ENCODE results near the gene RALGAPA2. TPM values are rescaled to one million over a fixed set of nuclear protein-coding genes. Genes with fewer than 3 reads are reported as not detected.

RALGAPA2 gene
- total and polyA plus RNA-seq, 2 donors (not counting 3 experiments of a cell fraction or from before 2014, with no cell fraction given): 10.0 to 46.8 TPM

GRCh38 chr20:20699917-20700316 lies 12.5 kb downstream of the RALGAPA2 start:
- Histone ChIP-seq H3K27me3 (ENCODE audit: control insufficient read depth in 2 of 2, insufficient read depth in 2 of 2, low read length in 2 of 2) (no peaks in the 10 kb centered on the region), H3K79me2 (ENCODE audit: control insufficient read depth, insufficient read depth, low read length) (peaks cover 3% of the 10 kb centered on the region), H4K20me1 (replicated peaks; ENCODE audit: control insufficient read depth, extremely low read depth, insufficient read depth, low read length) (no peaks in the 10 kb centered on the region), H2AFZ (ENCODE audit: low read depth, low read length) (no peak overlapping the region), H3K36me3 (ENCODE audit: control insufficient read depth in 2 of 2, extremely low read depth in 1 of 2, insufficient read depth in 2 of 2, low read length in 2 of 2) (no peaks in the 10 kb centered on the region), H3K4me1 (ENCODE audit: control insufficient read depth, extremely low read depth, insufficient read depth, low read length) (peaks cover 14% of the 10 kb centered on the region), H3K9me1 (replicated peaks; ENCODE audit: control insufficient read depth, extremely low read depth, insufficient read depth, low read length) (no peaks in the 10 kb centered on the region), H3K4me2 (ENCODE audit: insufficient read depth, low read length) (no peak overlapping the region), H3K9ac (replicated peaks; ENCODE audit: extremely low read depth, insufficient read depth, low read length) (no peak overlapping the region), H3K27ac (ENCODE audit: insufficient read depth, low read depth, low read length) (no peak overlapping the region), H3K9me3 (replicated peaks; ENCODE audit: control insufficient read depth, insufficient read depth, low read length) (no peaks in the 10 kb centered on the region), H3K4me3 (replicated peaks in 1 of 3; ENCODE audit: insufficient read depth in 1 of 3, low read depth in 1 of 3, low read length in 3 of 3) (no peak overlapping the region)
- DNase-seq (ENCODE audit: low read depth, low spot score) (no peak), FAIRE-seq (no peak)
- BruUV-seq (replicated peaks): no TSS peak
- TF ChIP-seq POLR2AphosphoS5 (IDR thresholded peaks at IDR 0.05; ENCODE audit: insufficient read depth, low read depth, low read length) (no peak), JUN (IDR thresholded peaks at IDR 0.05; ENCODE audit: borderline replicate concordance, insufficient read depth, insufficient read length, low read depth) (no peak), MYC (IDR thresholded peaks at IDR 0.05; ENCODE audit: low read depth, low read length) (no peak), FOS (IDR thresholded peaks at IDR 0.05; ENCODE audit: borderline replicate concordance, insufficient read depth, low read length) (no peak), EZH2 (IDR thresholded peaks at IDR 0.05; ENCODE audit: borderline replicate concordance, low read depth, low read length, severe bottlenecking) (no peak), POLR2A (IDR thresholded peaks at IDR 0.05; ENCODE audit: low read depth, low read length) (no peak), GATA2 (IDR thresholded peaks at IDR 0.05; ENCODE audit: insufficient read depth, insufficient read length, low read depth, low read length) (no peak)
- TF ChIP-seq, protein P1, sequence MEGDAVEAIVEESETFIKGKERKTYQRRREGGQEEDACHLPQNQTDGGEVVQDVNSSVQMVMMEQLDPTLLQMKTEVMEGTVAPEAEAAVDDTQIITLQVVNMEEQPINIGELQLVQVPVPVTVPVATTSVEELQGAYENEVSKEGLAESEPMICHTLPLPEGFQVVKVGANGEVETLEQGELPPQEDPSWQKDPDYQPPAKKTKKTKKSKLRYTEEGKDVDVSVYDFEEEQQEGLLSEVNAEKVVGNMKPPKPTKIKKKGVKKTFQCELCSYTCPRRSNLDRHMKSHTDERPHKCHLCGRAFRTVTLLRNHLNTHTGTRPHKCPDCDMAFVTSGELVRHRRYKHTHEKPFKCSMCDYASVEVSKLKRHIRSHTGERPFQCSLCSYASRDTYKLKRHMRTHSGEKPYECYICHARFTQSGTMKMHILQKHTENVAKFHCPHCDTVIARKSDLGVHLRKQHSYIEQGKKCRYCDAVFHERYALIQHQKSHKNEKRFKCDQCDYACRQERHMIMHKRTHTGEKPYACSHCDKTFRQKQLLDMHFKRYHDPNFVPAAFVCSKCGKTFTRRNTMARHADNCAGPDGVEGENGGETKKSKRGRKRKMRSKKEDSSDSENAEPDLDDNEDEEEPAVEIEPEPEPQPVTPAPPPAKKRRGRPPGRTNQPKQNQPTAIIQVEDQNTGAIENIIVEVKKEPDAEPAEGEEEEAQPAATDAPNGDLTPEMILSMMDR (IDR thresholded peaks at IDR 0.05; ENCODE audit: extremely low read depth in 1 of 2, insufficient read depth in 1 of 2, low read depth in 1 of 2, low read length in 2 of 2): no peak
- TF ChIP-seq, protein P2, sequence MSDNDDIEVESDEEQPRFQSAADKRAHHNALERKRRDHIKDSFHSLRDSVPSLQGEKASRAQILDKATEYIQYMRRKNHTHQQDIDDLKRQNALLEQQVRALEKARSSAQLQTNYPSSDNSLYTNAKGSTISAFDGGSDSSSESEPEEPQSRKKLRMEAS (IDR thresholded peaks at IDR 0.05; ENCODE audit: insufficient read depth, insufficient read length): no peak
- POLR2A ChIA-PET: no interaction called here
- intact Hi-C loops (cut with micrococcal nuclease): no loop called here
- dilution Hi-C loops (cut with MboI; ENCODE audit: extremely low pct_ligation_motif_present, low sequenced_read_pairs): no loop called here
- CTCF ChIA-PET: no interaction called here

Data from endothelial cell of umbilical vein (primary cell).